HG02938 (cell line): ENCODE measurements around the gene ZDHHC7.
A peak's percentile ranks its signal among the peaks of the same experiment; 100 is the strongest.

Source experiments
- ATAC-seq: cut with Tn5 transposase; IDR thresholded peaks from one replicate; pipeline ENCODE4 v1.9.1; 2021; ENCODE audit warnings: mild to moderate bottlenecking, moderate library complexity; ENCODE audit not compliant: unreplicated experiment

The ZDHHC7 gene

GRCh38 chr16:84970447-84971127 lies 40.7 kb downstream of the ZDHHC7 start:
- peak; percentile 58 for ATAC-seq

GRCh38 chr16:84967828-84968227 lies 43.5 kb downstream of the ZDHHC7 start:
- ATAC-seq: no peak

- no peak for ATAC-seq
Measured at GRCh38 chr16:84965428-84966415, 45.6 kb downstream of the ZDHHC7 start.

- no peak for ATAC-seq
Measured at GRCh38 chr16:84964386-84965128, 46.8 kb downstream of the ZDHHC7 start.

- ATAC-seq: no peak
Measured at GRCh38 chr16:84963066-84963465, 48.3 kb downstream of the ZDHHC7 start.

GRCh38 chr16:84960942-84961341 lies 50.4 kb downstream of the ZDHHC7 start:
- ATAC-seq: no peak

GRCh38 chr16:84959784-84960417 lies 51.4 kb downstream of the ZDHHC7 start:
- no peak for ATAC-seq

GRCh38 chr16:84959045-84959576 lies 52.2 kb downstream of the ZDHHC7 start:
- no peak for ATAC-seq

- ATAC-seq: no peak
Measured at GRCh38 chr16:84957792-84958191, 53.5 kb downstream of the ZDHHC7 start.

GRCh38 chr16:84957192-84957591 lies 54.1 kb downstream of the ZDHHC7 start:
- no peak for ATAC-seq

- no peak for ATAC-seq
Measured at GRCh38 chr16:84955427-84955826, 55.9 kb downstream of the ZDHHC7 start.

- no peak for ATAC-seq
Measured at GRCh38 chr16:84953190-84953746, 58.1 kb downstream of the ZDHHC7 start.

GRCh38 chr16:84952335-84953189 lies 58.8 kb downstream of the ZDHHC7 start:
- no peak for ATAC-seq

GRCh38 chr16:84950906-84951305 lies 60.4 kb downstream of the ZDHHC7 start:
- no peak for ATAC-seq

GRCh38 chr16:84949772-84950436 lies 61.4 kb downstream of the ZDHHC7 start:
- no peak for ATAC-seq

GRCh38 chr16:84948851-84949610 lies 62.3 kb downstream of the ZDHHC7 start:
- no peak for ATAC-seq

- ATAC-seq: no peak
Measured at GRCh38 chr16:84947996-84948850, 63.1 kb downstream of the ZDHHC7 start.
